ENCODE data around the gene GPX6. TPM values are rescaled to one million over a fixed set of nuclear protein-coding genes. Genes with fewer than 3 reads are reported as not detected.
"Not testable (repeated sequence)": the region's sequence is repeated elsewhere in the genome, so short reads cannot be mapped to it uniquely, and the experiment has no call there.

Gene GPX6
- total and polyA plus RNA-seq, 8 donors: 0.71 to 2.0 (median 1.5) TPM; not detected in 2

GRCh38 chr6:28480253-28480932, 35.2 kb downstream of the GPX6 start:
- H3K4me3 ChIP-seq: no peak overlapping the region
- H3K27ac ChIP-seq: no peak overlapping the region
- H3K9me3 ChIP-seq: no peaks in the 10 kb centered on the region
- H3K27me3 ChIP-seq: peaks cover 23 to 71% of the 10 kb centered on the region in 2 donors
- intact Hi-C loops (cut with DNase I): no loop called here
- H3K36me3 ChIP-seq: no peaks in the 10 kb centered on the region
- ATAC-seq (no peak), DNase-seq (no peak)
- no peak for TF ChIP-seq CTCF (IDR thresholded peaks at IDR 0.05)
- no peaks in the 10 kb centered on the region for H3K4me1 ChIP-seq

DNA sequence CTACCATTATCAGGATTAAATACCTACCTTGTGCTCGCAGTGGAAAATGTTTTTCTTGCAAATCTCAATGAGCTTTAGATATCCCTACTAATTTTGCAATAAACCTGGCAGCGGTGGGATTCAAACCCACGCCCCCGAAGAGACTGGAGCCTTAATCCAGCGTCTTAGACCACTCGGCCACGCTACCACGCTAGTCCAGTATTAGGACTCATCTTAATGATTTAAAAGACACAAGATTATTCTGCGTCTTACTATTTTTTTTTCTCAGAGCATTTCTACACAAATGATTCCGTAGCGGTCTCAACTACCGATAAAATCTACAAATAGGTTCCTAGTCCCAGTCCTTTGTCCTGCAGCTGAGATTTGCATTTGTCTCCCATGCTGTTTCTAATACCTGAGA, 37.1 kb downstream of the GPX6 start:
- no peak for TF ChIP-seq CTCF (IDR thresholded peaks at IDR 0.05)
- Histone ChIP-seq H3K4me3 (no peak overlapping the region), H3K27ac (no peak overlapping the region), H3K27me3 (peaks cover 23 to 90% of the 10 kb centered on the region in 2 donors), H3K36me3 (no peaks in the 10 kb centered on the region), H3K9me3 (no peaks in the 10 kb centered on the region), H3K4me1 (no peaks in the 10 kb centered on the region)
- no peak for ATAC-seq
- DNase-seq: no peak
- intact Hi-C loops (cut with DNase I): no loop called here

DNA sequence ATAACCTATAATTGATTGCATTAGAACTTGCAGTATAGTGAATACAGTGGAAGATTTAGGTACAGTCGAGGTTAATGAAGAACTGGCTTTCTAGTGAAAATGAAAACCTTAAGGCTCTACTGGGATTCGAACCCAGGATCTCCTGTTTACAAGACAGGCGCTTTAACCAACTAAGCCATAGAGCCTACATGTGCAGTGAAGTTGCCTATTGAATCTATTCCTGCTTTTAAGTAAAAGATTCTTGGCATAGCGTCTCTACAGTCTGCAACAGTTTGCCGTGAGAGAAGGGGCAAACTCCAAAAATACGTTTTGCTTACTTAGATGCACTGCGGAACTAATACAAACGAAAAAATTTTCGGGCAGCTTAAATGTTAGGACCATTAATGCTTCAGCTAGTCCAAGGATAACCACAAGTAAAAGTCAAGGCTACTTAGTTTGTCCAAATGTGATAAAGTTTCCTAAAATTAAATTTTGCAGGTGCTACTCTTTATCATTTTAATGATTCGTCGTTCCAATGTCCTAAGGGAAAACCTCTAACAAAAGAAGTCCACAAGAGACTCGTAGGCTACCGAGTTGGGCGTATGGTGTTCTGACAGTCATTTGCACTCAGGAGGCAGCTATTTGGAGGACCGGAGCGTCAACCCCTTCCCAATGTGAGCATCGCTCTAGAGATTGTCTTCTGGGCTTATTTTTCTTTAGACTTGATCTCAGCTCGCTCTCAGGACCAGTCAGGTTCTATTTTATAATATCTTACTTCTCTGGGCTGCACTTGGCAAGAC, 41.0 kb downstream of the GPX6 start:
- intact Hi-C loops (cut with DNase I): no loop called here
- Histone ChIP-seq H3K9me3 (peaks cover 0 to 3% of the 10 kb centered on the region in 2 donors), H3K27me3 (peaks cover 17 to 66% of the 10 kb centered on the region in 2 donors), H3K36me3 (no peaks in the 10 kb centered on the region), H3K4me3 (no peak overlapping the region), H3K27ac (no peak overlapping the region), H3K4me1 (no peaks in the 10 kb centered on the region)
- DNase-seq: peak in 2 of 4 donors; percentile 48 to 52
- peak; percentile 54 for ATAC-seq
- no peak for TF ChIP-seq CTCF (IDR thresholded peaks at IDR 0.05)

GRCh38 chr6:28469153-28469745, 46.3 kb downstream of the GPX6 start:
- H3K27ac ChIP-seq; ATAC-seq; H3K36me3 ChIP-seq; H3K9me3 ChIP-seq; intact Hi-C loops (cut with DNase I); H3K4me1 ChIP-seq; H3K4me3 ChIP-seq: not testable (repeated sequence)
- peak in 1 of 4 donors; percentile 66 for DNase-seq
- H3K27me3 ChIP-seq: peaks cover 0 to 19% of the 10 kb centered on the region in 2 donors

DNA sequence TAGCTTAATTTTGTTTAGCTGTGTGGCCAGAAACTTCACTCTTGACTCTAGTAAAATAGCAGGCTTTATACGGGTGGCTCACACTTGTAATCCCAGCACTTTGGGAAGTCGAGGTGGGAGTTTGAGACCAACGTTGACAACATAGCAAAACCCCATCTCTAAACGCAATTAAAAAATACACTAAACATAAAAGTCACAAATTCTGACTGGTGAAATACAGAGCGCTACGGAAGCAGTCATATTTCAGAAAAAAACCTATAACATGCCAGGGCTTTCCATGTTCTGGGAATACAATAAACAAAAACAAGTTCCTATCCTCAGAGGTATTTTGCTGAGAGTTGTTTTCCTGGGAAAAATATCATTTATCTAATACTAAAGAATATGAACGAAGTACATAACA, 47.5 kb downstream of the GPX6 start:
- DNase-seq (no peak), ATAC-seq (no peak)
- no peak overlapping the region for H3K27ac ChIP-seq
- no peak for TF ChIP-seq CTCF (IDR thresholded peaks at IDR 0.05)
- H3K36me3 ChIP-seq: no peaks in the 10 kb centered on the region
- no peaks in the 10 kb centered on the region for H3K4me1 ChIP-seq
- H3K4me3 ChIP-seq: no peak overlapping the region
- peaks cover 3 to 14% of the 10 kb centered on the region in 2 donors for H3K27me3 ChIP-seq
- intact Hi-C loops (cut with DNase I): no loop called here
- H3K9me3 ChIP-seq: peaks cover 0 to 8% of the 10 kb centered on the region in 2 donors
